K562 treated with DMSO at 1 percent for 48 hours (cell line): ENCODE measurements around the gene NPIPB13. TPM values are rescaled to one million over a fixed set of nuclear protein-coding genes. Genes with fewer than 3 reads are reported as not detected.

Experiments used
- total RNA-seq: library from RNA; unstranded; fragments of 300-600 nt; gene quantifications from 2 replicates; pipeline ENCODE4 v1.2.3, GENCODE V29; 2022; ENCODE audit warnings: low replicate concordance; ENCODE audit errors: extremely low read depth

Gene NPIPB13
- total RNA-seq: not detected in 2 replicates

GRCh38 chr16:30248379-30248778 lies at the start of gene NPIPB13:
Gene NPIPB13 (minus strand): TSS chr16:30248479. CDS start chr16:30245573, 2,906 bp downstream.

GRCh38 chr16:30199049-30199448 lies 49.2 kb downstream of the NPIPB13 start, which contains the start of gene SULT1A3:
Gene SULT1A3 (plus strand): TSS chr16:30199255. CDS start chr16:30200729, 1,474 bp downstream.

Other genes starting within 250 kb of the NPIPB13 start
- not detected in 2 replicates for gene DOC2A, start 237.5 kb downstream of the NPIPB13 start, total RNA-seq
- gene C16orf92, start 225.3 kb downstream of the NPIPB13 start, total RNA-seq: not detected in 2 replicates
- gene TLCD3B, start 217.2 kb downstream of the NPIPB13 start, total RNA-seq: not detected in 2 replicates
- 2,195 and 3,246 TPM in 2 replicates for gene ALDOA, start 182.7 kb downstream of the NPIPB13 start, total RNA-seq
- gene PPP4C, start 172.5 kb downstream of the NPIPB13 start, total RNA-seq: not detected in 2 replicates
- not detected in 2 replicates for gene TBX6, start 156.6 kb downstream of the NPIPB13 start, total RNA-seq
- not detected in 2 replicates for gene YPEL3, start 152.3 kb downstream of the NPIPB13 start, total RNA-seq
- gene GDPD3, start 134.9 kb downstream of the NPIPB13 start, total RNA-seq: not detected in 2 replicates
- gene MAPK3, start 125.3 kb downstream of the NPIPB13 start, total RNA-seq: not detected in 2 replicates
- gene CORO1A, start 64.9 kb downstream of the NPIPB13 start, total RNA-seq: not detected in 2 replicates
- not detected in 2 replicates for gene BOLA2B, start 54.8 kb downstream of the NPIPB13 start, total RNA-seq
- not detected in 2 replicates for gene SLX1A, start 54.6 kb downstream of the NPIPB13 start, total RNA-seq
- gene SULT1A3, start 49.2 kb downstream of the NPIPB13 start, total RNA-seq: not detected in 2 replicates
- not detected in 2 replicates for gene CD2BP2, start 106.8 kb upstream of the NPIPB13 start, total RNA-seq
- gene TBC1D10B, start 122.0 kb upstream of the NPIPB13 start, total RNA-seq: not detected in 2 replicates
- gene MYL11, start 126.3 kb upstream of the NPIPB13 start, total RNA-seq: not detected in 2 replicates
- not detected in 2 replicates for gene SEPTIN1, start 134.1 kb upstream of the NPIPB13 start, total RNA-seq
- gene ZNF48, start 146.9 kb upstream of the NPIPB13 start, total RNA-seq: not detected in 2 replicates
- not detected in 2 replicates for gene ZNF771, start 159.1 kb upstream of the NPIPB13 start, total RNA-seq
- gene DCTPP1, start 181.6 kb upstream of the NPIPB13 start, total RNA-seq: not detected in 2 replicates
- gene SEPHS2, start 197.4 kb upstream of the NPIPB13 start, total RNA-seq: not detected in 2 replicates
- not detected in 2 replicates for gene ITGAL, start 224.3 kb upstream of the NPIPB13 start, total RNA-seq